ENCODE data around the gene BCCIP. TPM values are rescaled to one million over a fixed set of nuclear protein-coding genes. Genes with fewer than 3 reads are reported as not detected.

BCCIP gene
- total RNA-seq, 2 experiments from 2014 or later = 59.1 to 96.2 TPM

GRCh38 chr10:125811251-125811650 is 12.1 kb upstream of the BCCIP start:
- Histone ChIP-seq H3K79me2 (ENCODE audit: insufficient read depth, low read depth, low read length) (no peaks in the 10 kb centered on the region), H3K36me3 (ENCODE audit: insufficient read depth, low read length) (peaks cover 48% of the 10 kb centered on the region), H3K9me3 (ENCODE audit: low read length) (no peaks in the 10 kb centered on the region), H3K4me1 (ENCODE audit: insufficient read depth, low read length, poor library complexity, severe bottlenecking) (no peaks in the 10 kb centered on the region), H3K27ac (ENCODE audit: low read depth, low read length, poor library complexity, severe bottlenecking) (no peak overlapping the region), H3K4me2 (ENCODE audit: low read length) (no peak overlapping the region), H2AFZ (ENCODE audit: low read length) (no peak overlapping the region), H3K9me2 (ENCODE audit: insufficient read depth, low read length) (no peaks in the 10 kb centered on the region), H4K20me1 (ENCODE audit: insufficient read depth, low read length) (no peaks in the 10 kb centered on the region), H3K4me3 (ENCODE audit: low read depth, low read length, poor library complexity, severe bottlenecking) (no peak overlapping the region)
- CTCF ChIA-PET (ENCODE audit: unreplicated experiment) = no interaction called here
- intact Hi-C loops (cut with micrococcal nuclease; ENCODE audit: unreplicated experiment) = no loop called here
- POLR2A ChIA-PET = interaction anchor here (0.7 kb wide), 1 partner anchor 98 kb away, joined by 3 read pairs; no protein-coding TSS in a partner anchor
- TF ChIP-seq, protein P1, sequence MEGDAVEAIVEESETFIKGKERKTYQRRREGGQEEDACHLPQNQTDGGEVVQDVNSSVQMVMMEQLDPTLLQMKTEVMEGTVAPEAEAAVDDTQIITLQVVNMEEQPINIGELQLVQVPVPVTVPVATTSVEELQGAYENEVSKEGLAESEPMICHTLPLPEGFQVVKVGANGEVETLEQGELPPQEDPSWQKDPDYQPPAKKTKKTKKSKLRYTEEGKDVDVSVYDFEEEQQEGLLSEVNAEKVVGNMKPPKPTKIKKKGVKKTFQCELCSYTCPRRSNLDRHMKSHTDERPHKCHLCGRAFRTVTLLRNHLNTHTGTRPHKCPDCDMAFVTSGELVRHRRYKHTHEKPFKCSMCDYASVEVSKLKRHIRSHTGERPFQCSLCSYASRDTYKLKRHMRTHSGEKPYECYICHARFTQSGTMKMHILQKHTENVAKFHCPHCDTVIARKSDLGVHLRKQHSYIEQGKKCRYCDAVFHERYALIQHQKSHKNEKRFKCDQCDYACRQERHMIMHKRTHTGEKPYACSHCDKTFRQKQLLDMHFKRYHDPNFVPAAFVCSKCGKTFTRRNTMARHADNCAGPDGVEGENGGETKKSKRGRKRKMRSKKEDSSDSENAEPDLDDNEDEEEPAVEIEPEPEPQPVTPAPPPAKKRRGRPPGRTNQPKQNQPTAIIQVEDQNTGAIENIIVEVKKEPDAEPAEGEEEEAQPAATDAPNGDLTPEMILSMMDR (conservative IDR thresholded peaks at IDR 0.05; ENCODE audit: low read length) = no peak
- no peak for TF ChIP-seq EZH2phosphoT487 (IDR thresholded peaks at IDR 0.05; ENCODE audit: borderline replicate concordance, low read depth, low read length)
- no TSS peak for BruUV-seq (replicated peaks)
- no peak for DNase-seq (ENCODE audit: low spot score)

GRCh38 chr10:125812128-125812750 is 11.1 kb upstream of the BCCIP start:
- Histone ChIP-seq H3K9me3 (ENCODE audit: low read length) (no peaks in the 10 kb centered on the region), H3K9me2 (ENCODE audit: insufficient read depth, low read length) (no peaks in the 10 kb centered on the region), H3K4me2 (ENCODE audit: low read length) (no peak overlapping the region), H3K27ac (ENCODE audit: low read depth, low read length, poor library complexity, severe bottlenecking) (no peak overlapping the region), H3K36me3 (ENCODE audit: insufficient read depth, low read length) (peaks cover 38% of the 10 kb centered on the region), H3K4me3 (ENCODE audit: low read depth, low read length, poor library complexity, severe bottlenecking) (no peak overlapping the region), H3K79me2 (ENCODE audit: insufficient read depth, low read depth, low read length) (no peaks in the 10 kb centered on the region), H4K20me1 (ENCODE audit: insufficient read depth, low read length) (no peaks in the 10 kb centered on the region), H3K4me1 (ENCODE audit: insufficient read depth, low read length, poor library complexity, severe bottlenecking) (no peaks in the 10 kb centered on the region), H2AFZ (ENCODE audit: low read length) (no peak overlapping the region)
- no TSS peak for BruUV-seq (replicated peaks)
- TF ChIP-seq EZH2phosphoT487 (IDR thresholded peaks at IDR 0.05; ENCODE audit: borderline replicate concordance, low read depth, low read length) = no peak
- TF ChIP-seq, protein P1 (conservative IDR thresholded peaks at IDR 0.05; ENCODE audit: low read length) = no peak
- intact Hi-C loops (cut with micrococcal nuclease; ENCODE audit: unreplicated experiment) = no loop called here
- ChIA-PET CTCF (ENCODE audit: unreplicated experiment) (no interaction called here), POLR2A (no interaction called here)
- DNase-seq (ENCODE audit: low spot score) = no peak

DNA sequence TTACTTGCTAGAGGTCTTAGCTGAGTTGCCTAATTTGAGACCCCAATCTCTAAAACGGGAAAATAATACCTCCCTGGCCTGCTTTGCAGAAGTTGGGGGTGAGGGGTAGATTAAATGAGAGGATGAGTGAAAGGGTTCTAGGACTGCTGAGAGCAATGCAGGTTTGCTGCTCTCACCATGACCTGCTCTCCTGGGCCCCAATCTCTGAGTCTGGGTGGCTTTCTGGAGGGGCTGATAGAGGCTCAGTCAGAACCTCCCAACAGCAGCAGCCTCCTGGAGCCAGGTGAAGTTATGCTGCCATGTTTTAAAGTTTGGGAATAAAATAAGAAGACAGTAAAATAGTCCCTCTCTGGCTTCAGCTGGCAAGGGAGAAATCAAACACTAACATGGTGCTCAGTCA is 7.6 kb upstream of the BCCIP start:
- no peaks in the 10 kb centered on the region for H3K9me3 ChIP-seq (ENCODE audit: low read length)
- H3K27ac ChIP-seq (ENCODE audit: low read depth, low read length, poor library complexity, severe bottlenecking) = no peak overlapping the region
- no peaks in the 10 kb centered on the region for H4K20me1 ChIP-seq (ENCODE audit: insufficient read depth, low read length)
- POLR2A ChIA-PET = no interaction called here
- no peaks in the 10 kb centered on the region for H3K4me1 ChIP-seq (ENCODE audit: insufficient read depth, low read length, poor library complexity, severe bottlenecking)
- H2AFZ ChIP-seq (ENCODE audit: low read length) = no peak overlapping the region
- BruUV-seq (replicated peaks) = no TSS peak
- TF ChIP-seq, protein P1 (conservative IDR thresholded peaks at IDR 0.05; ENCODE audit: low read length) = no peak
- TF ChIP-seq EZH2phosphoT487 (IDR thresholded peaks at IDR 0.05; ENCODE audit: borderline replicate concordance, low read depth, low read length) = no peak
- intact Hi-C loops (cut with micrococcal nuclease; ENCODE audit: unreplicated experiment) = no loop called here
- no peaks in the 10 kb centered on the region for H3K9me2 ChIP-seq (ENCODE audit: insufficient read depth, low read length)
- H3K36me3 ChIP-seq (ENCODE audit: insufficient read depth, low read length) = peaks cover 26% of the 10 kb centered on the region
- H3K4me2 ChIP-seq (ENCODE audit: low read length) = no peak overlapping the region
- no peaks in the 10 kb centered on the region for H3K79me2 ChIP-seq (ENCODE audit: insufficient read depth, low read depth, low read length)
- CTCF ChIA-PET (ENCODE audit: unreplicated experiment) = no interaction called here
- H3K4me3 ChIP-seq (ENCODE audit: low read depth, low read length, poor library complexity, severe bottlenecking) = no peak overlapping the region
- DNase-seq (ENCODE audit: low spot score) = no peak
